COR-L47 (cell line): ENCODE data around the gene SMAP2.
"Not testable (repeated sequence)": the region's sequence is repeated elsewhere in the genome, so short reads cannot be mapped to it uniquely, and the experiment has no call there.

ENCODE experiments used
- DNase-seq: peaks from one replicate; lab custom pipeline; 2025; lab: John Stamatoyannopoulos, UW

Gene SMAP2

GRCh38 chr1:40372658-40373322 lies 737 bp upstream of the SMAP2 start:
- DNase-seq = no peak

GRCh38 chr1:40377512-40377911 lies 4.0 kb downstream of the SMAP2 start:
- no peak for DNase-seq

- DNase-seq = no peak
Observed at GRCh38 chr1:40379785-40380452, 6.4 kb downstream of the SMAP2 start.

- no peak for DNase-seq
Observed at GRCh38 chr1:40380817-40381216, 7.3 kb downstream of the SMAP2 start.

GRCh38 chr1:40381268-40382107 lies 8.0 kb downstream of the SMAP2 start:
- DNase-seq = no peak

- no peak for DNase-seq
Observed at GRCh38 chr1:40382108-40382460, 8.6 kb downstream of the SMAP2 start.

- no peak for DNase-seq
Observed at GRCh38 chr1:40382601-40383000, 9.1 kb downstream of the SMAP2 start.

- DNase-seq = no peak
Observed at GRCh38 chr1:40383095-40383487, 9.6 kb downstream of the SMAP2 start.

GRCh38 chr1:40383488-40384412 lies 10.2 kb downstream of the SMAP2 start:
- DNase-seq = no peak

GRCh38 chr1:40384413-40384762 lies 10.9 kb downstream of the SMAP2 start:
- DNase-seq = no peak

- DNase-seq = no peak
Observed at GRCh38 chr1:40384887-40385286, 11.4 kb downstream of the SMAP2 start.

GRCh38 chr1:40385437-40386358 lies 12.2 kb downstream of the SMAP2 start:
- DNase-seq = no peak

- DNase-seq = no peak
Observed at GRCh38 chr1:40386359-40386723, 12.8 kb downstream of the SMAP2 start.

- DNase-seq = no peak
Observed at GRCh38 chr1:40386796-40387195, 13.3 kb downstream of the SMAP2 start.

- not testable (repeated sequence) for DNase-seq
Observed at GRCh38 chr1:40387381-40388306, 14.1 kb downstream of the SMAP2 start.

- not testable (repeated sequence) for DNase-seq
Observed at GRCh38 chr1:40388456-40389321, 15.2 kb downstream of the SMAP2 start.

GRCh38 chr1:40389322-40389803 lies 15.8 kb downstream of the SMAP2 start:
- DNase-seq = no peak

GRCh38 chr1:40389871-40390560 lies 16.5 kb downstream of the SMAP2 start:
- DNase-seq = no peak
